ENCODE results near the gene KBTBD4. TPM values are rescaled to one million over a fixed set of nuclear protein-coding genes. Genes with fewer than 3 reads are reported as not detected.
"Not testable (repeated sequence)": the region's sequence is repeated elsewhere in the genome, so short reads cannot be mapped to it uniquely, and the experiment has no call there.

The KBTBD4 gene
- total and polyA plus RNA-seq, 7 experiments from 2014 or later = 15.0 to 47.2 (median 22.5) TPM

DNA sequence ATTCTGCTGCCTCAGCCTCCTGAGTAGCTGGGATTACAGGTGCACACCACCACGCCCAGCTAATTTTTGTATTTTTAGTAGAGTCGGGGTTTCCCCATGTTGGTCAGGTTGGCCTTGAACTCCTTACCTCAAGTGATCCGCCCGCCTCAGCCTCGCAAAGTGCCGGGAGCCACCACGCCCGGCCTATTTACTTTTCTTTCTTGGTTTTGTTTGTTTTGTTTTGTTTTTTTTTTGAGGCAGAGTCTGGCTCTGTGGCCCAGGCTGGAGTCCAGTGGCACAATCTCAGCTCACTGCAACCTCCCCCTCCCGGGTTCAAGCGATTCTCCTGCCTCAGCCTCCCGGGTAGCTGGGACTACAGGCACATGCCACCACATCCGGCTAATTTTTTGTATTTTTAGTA is 21.8 kb downstream of the KBTBD4 start:
- H3K36me3 Mint-ChIP-seq; ATAC-seq; DNase-seq; H3K36me3 ChIP-seq (ENCODE audit: control insufficient read depth in 2 of 3, insufficient read depth in 3 of 3, low read length in 3 of 3); H3K4me3 Mint-ChIP-seq; H3K4me1 ChIP-seq (ENCODE audit: control insufficient read depth in 2 of 2, insufficient read depth in 2 of 2, low read length in 2 of 2); H3K4me3 ChIP-seq (ENCODE audit: low read length); H3K9me3 ChIP-seq (ENCODE audit: control insufficient read depth in 2 of 3, low read length in 3 of 3); H3K27ac ChIP-seq (ENCODE audit: low read depth, low read length); H3K9me3 Mint-ChIP-seq; H3K27ac Mint-ChIP-seq; H3K27me3 ChIP-seq (ENCODE audit: control insufficient read depth in 2 of 2, insufficient read depth in 2 of 2, low read length in 2 of 2); CTCF ChIA-PET; H3K27me3 Mint-ChIP-seq: not testable (repeated sequence)
- intact Hi-C loops (cut with micrococcal nuclease) = loop anchor here in 1 of 2 donors (10.0 kb wide), 3 partner anchors 712 to 1212 kb away; partner anchors contain the start of genes ATG13, CKAP5, DGKZ and HARBI1
- H3K4me1 Mint-ChIP-seq = peaks cover 7 to 21% (median 13%) of the 10 kb centered on the region in 7 donors
- POLR2A ChIA-PET = interaction anchor here (0.6 to 7.3 kb wide), 2 partner anchors 9 to 13 kb away, joined by 5 to 38 read pairs; partner anchors contain the start of gene PTPMT1

DNA sequence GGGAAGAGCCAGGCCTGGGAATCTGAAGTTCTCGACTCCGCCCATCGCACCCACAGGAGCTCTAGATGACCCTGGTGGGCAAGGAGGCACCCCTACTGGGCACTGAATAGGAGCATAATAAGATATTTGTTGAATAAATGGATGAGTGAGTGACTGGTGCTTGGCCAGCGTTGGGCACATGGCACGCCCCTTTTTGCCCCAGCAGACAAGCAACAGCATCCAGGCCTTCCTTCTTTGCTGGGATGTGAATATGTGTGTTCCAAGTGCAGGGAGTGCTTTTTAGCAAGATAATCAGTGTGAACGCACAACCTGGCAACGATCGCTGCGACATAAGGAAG is 25.4 kb downstream of the KBTBD4 start:
- no peaks in the 10 kb centered on the region for H3K27me3 Mint-ChIP-seq
- Histone ChIP-seq H3K36me3 (ENCODE audit: control insufficient read depth in 2 of 3, insufficient read depth in 3 of 3, low read length in 3 of 3) (no peaks in the 10 kb centered on the region), H3K9me3 (ENCODE audit: control insufficient read depth in 2 of 3, low read length in 3 of 3) (no peaks in the 10 kb centered on the region), H3K27ac (ENCODE audit: low read depth, low read length) (peak overlapping the region; percentile 89), H3K4me1 (ENCODE audit: control insufficient read depth in 2 of 2, insufficient read depth in 2 of 2, low read length in 2 of 2) (peaks cover 24 to 34% of the 10 kb centered on the region in 2 donors), H3K4me3 (ENCODE audit: low read length) (peak overlapping the region; percentile 62), H3K27me3 (ENCODE audit: control insufficient read depth in 2 of 2, insufficient read depth in 2 of 2, low read length in 2 of 2) (no peaks in the 10 kb centered on the region)
- ChIA-PET CTCF (interaction anchor here (1.0 to 1.2 kb wide), 2 partner anchors 25 to 35 kb away, joined by 3 to 6 read pairs; partner anchors contain the start of genes KBTBD4 and NDUFS3), POLR2A (interaction anchor here (3.0 to 7.3 kb wide), 2 partner anchors 12 to 25 kb away, joined by 25 to 38 read pairs; partner anchors contain the start of genes KBTBD4, NDUFS3 and PTPMT1)
- peaks cover 0 to 2% (median 0%) of the 10 kb centered on the region in 11 donors for H3K9me3 Mint-ChIP-seq
- peaks cover 31 to 51% (median 36%) of the 10 kb centered on the region in 7 donors for H3K4me1 Mint-ChIP-seq
- H3K4me3 Mint-ChIP-seq = peak overlapping the region; percentile 67 to 100 (median 96)
- intact Hi-C loops (cut with micrococcal nuclease) = loop anchor here (1.0 to 10.0 kb wide), 22 partner anchors 12 to 1636 kb away; partner anchors contain the start of genes ARFGAP2 (in 2 of the 2), FNBP4 (in 2 of the 2), MTCH2 (in 2 of the 2) and PSMC3 (in 2 of the 2)
- H3K36me3 Mint-ChIP-seq = peaks cover 0 to 14% (median 4%) of the 10 kb centered on the region in 5 donors
- DNase-seq (no peak), ATAC-seq (peak; percentile 15)
- H3K27ac Mint-ChIP-seq = peak overlapping the region in 8 of 9 donors; percentile 51 to 97 (median 86)

DNA sequence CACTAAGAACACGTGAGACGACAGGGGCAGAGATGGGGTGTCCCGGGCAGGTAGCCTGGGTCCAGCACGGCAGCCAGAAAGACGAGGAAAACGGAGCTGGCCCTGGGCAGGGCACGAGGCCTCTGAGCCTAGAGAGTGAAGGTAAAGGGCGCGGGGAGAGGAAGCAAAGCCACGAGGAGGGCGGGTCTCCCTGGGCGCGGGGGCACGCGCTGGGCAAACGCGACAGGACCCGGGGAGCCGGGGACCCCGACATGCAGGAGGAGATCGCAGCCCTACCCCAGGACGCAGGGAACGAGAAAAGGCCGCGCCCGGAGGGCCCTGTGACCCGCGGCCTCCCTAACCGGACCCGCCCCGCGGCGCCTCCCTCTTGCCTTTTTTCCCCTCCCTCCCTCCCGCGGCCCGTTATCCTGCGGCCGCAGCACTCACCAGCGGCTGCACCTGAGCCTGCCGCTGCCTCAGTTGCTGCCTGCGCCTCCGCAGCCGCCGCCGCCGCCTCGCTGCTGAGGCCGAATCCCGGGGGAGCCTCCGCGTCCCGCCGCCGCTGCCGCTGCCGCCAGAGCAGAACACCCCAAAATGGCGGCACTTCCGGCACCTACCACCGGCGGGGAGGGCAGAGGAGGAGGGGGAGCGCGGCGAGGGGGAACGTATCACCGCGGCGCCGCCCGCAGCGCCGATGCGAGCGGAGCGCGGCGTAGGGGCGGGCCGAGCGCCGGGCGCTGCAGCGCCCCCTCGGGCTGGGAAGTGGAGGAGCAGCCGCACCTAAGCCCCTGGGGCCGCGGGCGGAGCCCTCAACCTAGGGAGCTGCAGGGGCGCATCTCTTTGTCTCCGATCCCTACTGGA is 26.0 kb downstream of the KBTBD4 start, which contains the start of gene CELF1:
CELF1 (minus strand) TSS at position 567 of the 840 bp plus-strand sequence. CDS start 53,609 bp downstream, outside the sequence.
- H3K27me3 ChIP-seq (ENCODE audit: control insufficient read depth in 2 of 2, insufficient read depth in 2 of 2, low read length in 2 of 2) = no peaks in the 10 kb centered on the region
- CTCF ChIA-PET = interaction anchor here (1.0 to 1.2 kb wide), 3 partner anchors 26 to 66 kb away, joined by 3 to 6 read pairs (median 3); partner anchors contain the start of genes KBTBD4 and NDUFS3
- peaks cover 0 to 14% (median 4%) of the 10 kb centered on the region in 5 donors for H3K36me3 Mint-ChIP-seq
- H3K4me3 ChIP-seq (ENCODE audit: low read length) = peak within 1 kb of the TSS; percentile 87
- H3K9me3 ChIP-seq (ENCODE audit: control insufficient read depth in 2 of 3, low read length in 3 of 3) = no peaks in the 10 kb centered on the region
- intact Hi-C loops (cut with micrococcal nuclease) = loop anchor here (1.0 to 10.0 kb wide), 23 partner anchors 13 to 1635 kb away; partner anchors contain the start of genes ARFGAP2 (in 2 of the 2), FNBP4 (in 2 of the 2), MTCH2 (in 2 of the 2) and PSMC3 (in 2 of the 2)
- POLR2A ChIA-PET = interaction anchor here (0.9 to 7.3 kb wide), 8 partner anchors 13 to 216 kb away, joined by 3 to 38 read pairs (median 4); partner anchors contain the start of genes KBTBD4, NDUFS3 and PTPMT1
- peaks cover 0 to 2% (median 0%) of the 10 kb centered on the region in 11 donors for H3K9me3 Mint-ChIP-seq
- DNase-seq (peak; percentile 88 to 95 (median 92)), ATAC-seq (peak; percentile 99)
- no peaks in the 10 kb centered on the region for H3K36me3 ChIP-seq (ENCODE audit: control insufficient read depth in 2 of 3, insufficient read depth in 3 of 3, low read length in 3 of 3)
- H3K27ac ChIP-seq (ENCODE audit: low read depth, low read length) = peak within 1 kb of the TSS; percentile 89
- peaks cover 27 to 34% of the 10 kb centered on the region in 2 donors for H3K4me1 ChIP-seq (ENCODE audit: control insufficient read depth in 2 of 2, insufficient read depth in 2 of 2, low read length in 2 of 2)
- H3K4me1 Mint-ChIP-seq = peaks cover 36 to 57% (median 42%) of the 10 kb centered on the region in 7 donors
- H3K4me3 Mint-ChIP-seq = peak within 1 kb of the TSS; percentile 93 to 100 (median 96)
- no peaks in the 10 kb centered on the region for H3K27me3 Mint-ChIP-seq
- peak within 1 kb of the TSS; percentile 86 to 97 (median 95) for H3K27ac Mint-ChIP-seq

DNA sequence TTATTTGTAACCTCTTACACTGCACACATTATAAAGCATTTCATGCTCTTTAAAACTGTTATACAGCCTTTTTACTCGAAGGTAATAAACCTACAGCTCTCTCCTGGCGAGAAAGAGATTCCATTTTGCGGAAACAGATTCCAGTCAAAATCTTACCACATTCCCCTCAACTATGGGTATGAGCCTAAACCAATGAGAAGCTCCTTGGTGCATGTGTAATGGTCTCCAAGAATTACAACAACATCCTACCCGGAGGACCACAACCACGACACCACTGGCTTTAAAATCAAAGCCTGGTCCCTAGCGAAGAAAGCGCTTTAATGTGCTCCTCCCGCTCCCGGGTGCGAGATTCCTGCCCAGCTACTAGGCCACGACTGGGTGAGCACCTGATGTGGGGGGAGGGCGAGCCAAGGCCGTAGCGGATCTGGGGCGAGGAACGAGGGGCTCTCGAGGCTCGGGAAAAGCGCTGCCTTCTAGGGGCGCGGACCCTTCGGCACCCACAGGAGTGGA is 26.7 kb downstream of the KBTBD4 start:
- intact Hi-C loops (cut with micrococcal nuclease) = loop anchor here (1.0 to 10.0 kb wide), 14 partner anchors 40 to 1635 kb away; partner anchors contain the start of genes ARFGAP2 (in 2 of the 2), ACP2 (in 1 of the 2), AGBL2 (in 1 of the 2) and ARHGAP1 (in 1 of the 2)
- Mint-ChIP-seq H3K27me3 (no peaks in the 10 kb centered on the region), H3K9me3 (peaks cover 0 to 2% (median 0%) of the 10 kb centered on the region in 11 donors), H3K36me3 (peaks cover 0 to 15% (median 5%) of the 10 kb centered on the region in 5 donors), H3K4me3 (peak overlapping the region; percentile 93 to 100 (median 96)), H3K4me1 (peaks cover 40 to 64% (median 48%) of the 10 kb centered on the region in 7 donors), H3K27ac (peak overlapping the region; percentile 86 to 97 (median 95))
- Histone ChIP-seq H3K9me3 (ENCODE audit: control insufficient read depth in 2 of 3, low read length in 3 of 3) (no peaks in the 10 kb centered on the region), H3K4me1 (ENCODE audit: control insufficient read depth in 2 of 2, insufficient read depth in 2 of 2, low read length in 2 of 2) (peaks cover 27 to 34% of the 10 kb centered on the region in 2 donors), H3K27ac (ENCODE audit: low read depth, low read length) (peak overlapping the region; percentile 89), H3K27me3 (ENCODE audit: control insufficient read depth in 2 of 2, insufficient read depth in 2 of 2, low read length in 2 of 2) (no peaks in the 10 kb centered on the region), H3K36me3 (ENCODE audit: control insufficient read depth in 2 of 3, insufficient read depth in 3 of 3, low read length in 3 of 3) (no peaks in the 10 kb centered on the region), H3K4me3 (ENCODE audit: low read length) (peak overlapping the region; percentile 87)
- CTCF ChIA-PET = interaction anchor here (1.0 kb wide), 1 partner anchor 65 kb away, joined by 3 read pairs; no protein-coding TSS in a partner anchor
- DNase-seq = peak in 6 of 9 donors; percentile 4 to 51 (median 8)
- no peak for ATAC-seq
- POLR2A ChIA-PET = interaction anchor here (0.5 to 7.3 kb wide), 9 partner anchors 12 to 430 kb away, joined by 3 to 38 read pairs (median 3); partner anchors contain the start of genes KBTBD4, NDUFS3 and PTPMT1

DNA sequence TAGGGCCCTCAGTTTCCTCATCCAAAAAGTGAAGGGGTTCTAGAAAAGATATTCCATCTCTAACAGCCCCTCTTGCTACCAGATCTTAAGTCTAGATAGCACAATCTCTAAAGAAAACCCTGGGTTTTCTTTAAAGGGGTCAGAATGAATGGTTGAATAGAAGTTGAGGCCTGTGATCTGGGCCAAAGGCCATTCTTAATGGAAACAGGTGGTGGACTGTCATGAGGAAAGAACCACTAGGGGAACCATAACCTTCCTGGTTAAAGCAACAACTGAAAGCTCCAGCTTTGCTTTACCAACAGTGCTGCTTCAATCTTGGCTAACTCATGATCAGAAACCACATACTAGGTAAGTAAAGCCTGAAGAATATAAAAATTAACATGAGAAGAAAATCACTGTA is 27.7 kb downstream of the KBTBD4 start:
- Histone ChIP-seq H3K4me1 (ENCODE audit: control insufficient read depth in 2 of 2, insufficient read depth in 2 of 2, low read length in 2 of 2) (peaks cover 32 to 34% of the 10 kb centered on the region in 2 donors), H3K36me3 (ENCODE audit: control insufficient read depth in 2 of 3, insufficient read depth in 3 of 3, low read length in 3 of 3) (peaks cover 0 to 4% (median 0%) of the 10 kb centered on the region in 3 experiments), H3K4me3 (ENCODE audit: low read length) (peak overlapping the region; percentile 87), H3K27ac (ENCODE audit: low read depth, low read length) (peak overlapping the region; percentile 89), H3K9me3 (ENCODE audit: control insufficient read depth in 2 of 3, low read length in 3 of 3) (no peaks in the 10 kb centered on the region), H3K27me3 (ENCODE audit: control insufficient read depth in 2 of 2, insufficient read depth in 2 of 2, low read length in 2 of 2) (no peaks in the 10 kb centered on the region)
- CTCF ChIA-PET = no interaction called here
- ATAC-seq = no peak
- peaks cover 0 to 2% (median 0%) of the 10 kb centered on the region in 11 donors for H3K9me3 Mint-ChIP-seq
- peaks cover 42 to 71% (median 55%) of the 10 kb centered on the region in 7 donors for H3K4me1 Mint-ChIP-seq
- peaks cover 0 to 16% (median 7%) of the 10 kb centered on the region in 5 donors for H3K36me3 Mint-ChIP-seq
- DNase-seq = no peak
- no peaks in the 10 kb centered on the region for H3K27me3 Mint-ChIP-seq
- peak overlapping the region; percentile 93 to 100 (median 96) for H3K4me3 Mint-ChIP-seq
- peak overlapping the region; percentile 66 to 97 (median 91) for H3K27ac Mint-ChIP-seq
- intact Hi-C loops (cut with micrococcal nuclease) = loop anchor here (5.0 to 10.0 kb wide), 8 partner anchors 39 to 1634 kb away; partner anchors contain the start of genes AGBL2 (in 1 of the 2), ARFGAP2 (in 1 of the 2), ATG13 (in 1 of the 2) and CKAP5 (in 1 of the 2)
- POLR2A ChIA-PET = interaction anchor here (0.8 to 7.3 kb wide), 3 partner anchors 12 to 27 kb away, joined by 3 to 38 read pairs (median 25); partner anchors contain the start of genes KBTBD4, NDUFS3 and PTPMT1
